HG03575 (cell line): ENCODE data around the gene TMEM72.

ENCODE experiments used
- ATAC-seq: cut with Tn5 transposase; IDR thresholded peaks from one replicate; pipeline ENCODE4 v1.9.1; 2021; ENCODE audit not compliant: unreplicated experiment, insufficient number of reproducible peaks, low FRiP score; ENCODE audit errors: extremely low read depth

TMEM72 gene

GRCh38 chr10:44911951-44912350, 814 bp downstream of the TMEM72 start:
- no peak for ATAC-seq

GRCh38 chr10:44913350-44914081, 2.4 kb downstream of the TMEM72 start:
- no peak for ATAC-seq

- no peak for ATAC-seq
Measured at GRCh38 chr10:44914891-44915290, 3.8 kb downstream of the TMEM72 start.

- no peak for ATAC-seq
Measured at GRCh38 chr10:44916429-44916828, 5.3 kb downstream of the TMEM72 start.

GRCh38 chr10:44917848-44918247, 6.7 kb downstream of the TMEM72 start:
- ATAC-seq: no peak

- no peak for ATAC-seq
Measured at GRCh38 chr10:44920252-44920651, 9.1 kb downstream of the TMEM72 start.

- ATAC-seq: no peak
Measured at GRCh38 chr10:44921061-44921460, 9.9 kb downstream of the TMEM72 start.

GRCh38 chr10:44921506-44921905, 10.4 kb downstream of the TMEM72 start:
- no peak for ATAC-seq

GRCh38 chr10:44922021-44922420, 10.9 kb downstream of the TMEM72 start:
- ATAC-seq: no peak

- no peak for ATAC-seq
Measured at GRCh38 chr10:44922796-44923545, 11.8 kb downstream of the TMEM72 start.

GRCh38 chr10:44923611-44924010, 12.5 kb downstream of the TMEM72 start:
- ATAC-seq: no peak

GRCh38 chr10:44924261-44925040, 13.3 kb downstream of the TMEM72 start:
- no peak for ATAC-seq

- no peak for ATAC-seq
Measured at GRCh38 chr10:44925224-44925623, 14.1 kb downstream of the TMEM72 start.

GRCh38 chr10:44925811-44926750, 14.9 kb downstream of the TMEM72 start:
- ATAC-seq: no peak

- no peak for ATAC-seq
Measured at GRCh38 chr10:44926751-44927351, 15.7 kb downstream of the TMEM72 start.

GRCh38 chr10:44927352-44927751, 16.2 kb downstream of the TMEM72 start:
- no peak for ATAC-seq

GRCh38 chr10:44928462-44928861, 17.3 kb downstream of the TMEM72 start:
- ATAC-seq: no peak
